Activated effector memory CD4-positive, alpha-beta T cell treated with anti-CD3 and anti-CD28 coated beads, Interleukin-2, amount 50 U/mL, for 16 hours (primary cell): Measurements from ENCODE around the gene ACAD10.

Source experiments
- DNase-seq: peaks from one replicate; pipeline ENCODE4 v3.0.0-alpha.2; 2020

The ACAD10 gene

DNA sequence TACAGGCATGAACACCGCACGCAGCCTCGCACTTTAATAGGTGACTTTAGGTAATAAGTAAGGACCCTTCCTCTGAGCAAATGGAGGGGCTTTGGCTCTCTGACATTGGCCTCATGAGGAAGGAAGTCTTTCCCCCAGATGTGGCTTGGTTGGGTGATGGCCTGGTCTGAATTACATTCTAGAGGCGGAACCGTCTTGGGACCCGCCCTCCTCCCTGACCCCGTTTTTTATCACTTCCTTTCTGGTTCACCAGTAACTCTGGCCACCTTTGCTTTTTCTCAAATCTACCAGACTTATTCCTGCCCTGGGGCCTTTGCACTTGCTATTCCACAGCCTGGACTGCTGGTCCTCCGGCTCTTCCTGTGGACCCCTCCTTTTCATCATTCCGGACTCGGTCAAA lies 94.3 kb downstream of the ACAD10 start:
- no peak for DNase-seq

DNA sequence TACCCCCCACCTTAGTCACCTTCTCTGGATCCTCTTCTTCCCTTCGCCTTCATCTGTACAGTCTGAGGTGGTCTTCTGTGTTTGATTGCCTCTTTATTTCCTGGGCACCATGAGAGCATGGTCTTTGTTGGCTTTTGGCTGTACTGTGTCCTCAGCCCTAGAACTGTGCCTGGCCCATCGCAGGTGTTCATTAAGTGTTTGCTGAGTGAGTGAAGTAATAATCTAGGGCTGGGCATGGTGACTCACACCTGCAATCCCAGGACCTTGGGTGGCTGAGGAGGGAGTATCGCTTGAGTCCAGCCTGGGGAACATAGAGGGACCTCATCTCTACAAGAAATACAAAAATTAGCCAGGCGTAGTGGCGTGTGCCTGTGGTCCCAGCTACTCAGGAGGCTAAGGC lies 94.8 kb downstream of the ACAD10 start:
- no peak for DNase-seq

DNA sequence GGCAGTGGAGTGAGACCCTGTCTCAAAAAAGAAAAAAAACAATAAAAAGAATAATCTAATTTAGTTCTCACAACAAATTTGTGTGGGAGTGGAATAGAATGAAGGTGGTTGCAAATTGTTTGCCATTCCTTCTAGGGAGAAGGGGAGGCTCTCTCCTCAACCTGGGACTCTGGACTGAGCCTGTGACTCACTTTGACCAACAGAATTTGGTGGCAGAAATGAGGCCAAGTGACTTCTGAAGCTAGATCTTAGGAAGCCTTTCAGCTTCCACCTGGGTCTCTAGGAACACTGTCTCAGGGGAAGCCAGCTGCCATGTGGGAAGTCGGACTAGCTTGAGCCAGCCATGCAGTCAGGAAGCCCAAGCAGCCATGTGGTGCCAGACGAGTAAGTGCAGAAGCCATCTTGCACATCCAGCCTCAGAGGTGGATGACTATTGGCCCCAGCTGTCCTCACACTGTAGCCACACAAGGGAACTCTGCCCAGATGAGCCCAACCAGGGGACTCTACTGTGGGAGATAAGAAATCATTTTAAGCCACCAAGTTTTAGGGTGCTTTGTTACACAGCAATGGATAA lies 95.3 kb downstream of the ACAD10 start:
- DNase-seq = no peak

DNA sequence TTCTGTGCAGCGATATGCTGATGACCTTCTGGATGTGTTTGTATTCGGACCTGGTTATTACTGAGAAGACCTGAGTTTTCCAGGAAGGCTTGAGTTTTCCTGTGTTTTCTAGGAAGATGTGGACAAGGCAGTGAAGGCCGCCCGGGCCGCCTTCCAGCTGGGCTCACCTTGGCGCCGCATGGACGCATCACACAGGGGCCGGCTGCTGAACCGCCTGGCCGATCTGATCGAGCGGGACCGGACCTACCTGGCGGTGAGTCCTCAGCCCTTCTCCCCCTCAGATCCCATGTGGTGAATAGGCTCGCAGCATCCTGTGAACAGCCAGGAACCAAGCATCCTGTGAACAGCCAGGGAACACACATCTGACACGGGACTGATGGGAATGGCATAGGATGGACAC lies 97.2 kb downstream of the ACAD10 start:
- DNase-seq = no peak

DNA sequence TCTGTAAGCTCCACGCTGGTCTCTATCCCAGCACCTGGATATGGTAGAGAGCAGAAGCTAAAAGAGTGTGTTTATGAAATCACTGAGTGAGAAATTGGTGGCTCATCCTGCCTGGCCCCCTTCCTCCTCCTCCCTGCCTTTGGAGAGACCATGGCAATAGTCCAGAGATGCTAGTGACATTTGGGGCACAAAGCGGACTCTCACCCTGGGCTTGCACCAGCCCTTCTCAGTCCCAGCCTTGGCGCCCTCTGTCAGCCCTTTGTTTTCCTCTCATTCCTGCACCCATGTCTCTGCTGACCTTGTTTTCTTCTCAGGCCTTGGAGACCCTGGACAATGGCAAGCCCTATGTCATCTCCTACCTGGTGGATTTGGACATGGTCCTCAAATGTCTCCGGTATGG lies 99.1 kb downstream of the ACAD10 start:
- no peak for DNase-seq

DNA sequence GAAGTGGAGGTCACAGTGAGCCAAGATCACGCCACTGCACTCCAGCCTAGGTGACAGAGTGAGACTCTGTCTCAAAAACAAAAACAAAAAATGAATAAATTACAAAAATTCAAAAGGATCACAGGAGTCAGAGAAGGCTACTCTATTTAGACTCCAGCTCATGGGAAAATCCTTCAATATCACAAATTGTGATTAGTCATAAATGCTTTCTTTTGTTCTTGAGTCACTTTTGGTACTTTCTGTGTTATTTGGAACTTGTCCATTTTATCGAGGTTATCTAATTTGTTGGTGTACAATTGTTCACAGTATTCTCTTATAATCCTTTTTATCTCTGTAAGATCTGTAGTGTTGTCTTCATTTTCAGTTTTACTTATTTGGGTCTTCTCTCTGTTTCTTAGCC lies 99.8 kb downstream of the ACAD10 start:
- DNase-seq = no peak

DNA sequence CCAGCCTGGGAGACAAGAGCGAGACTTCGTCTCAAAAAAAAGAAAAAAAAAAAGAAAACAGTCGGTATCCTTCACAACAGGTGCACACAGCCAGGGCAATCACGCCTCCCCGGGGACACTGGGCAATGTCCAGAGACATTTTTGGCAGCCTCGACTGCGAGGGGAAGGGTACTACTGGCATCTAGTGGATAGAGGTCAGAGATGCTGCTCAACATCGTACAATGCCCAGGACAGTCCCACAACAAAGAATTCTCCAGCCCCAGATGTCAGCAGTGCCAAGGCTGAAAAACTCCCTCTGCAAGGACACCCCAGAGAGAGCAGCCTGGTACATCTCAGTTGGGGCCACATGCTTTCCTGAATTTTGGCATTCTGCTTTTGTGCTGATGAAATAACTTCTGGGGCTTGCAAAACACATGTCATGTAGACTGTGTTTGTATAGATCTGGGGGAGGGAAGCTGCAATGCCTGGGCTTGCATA lies 102.4 kb downstream of the ACAD10 start:
- DNase-seq = no peak

DNA sequence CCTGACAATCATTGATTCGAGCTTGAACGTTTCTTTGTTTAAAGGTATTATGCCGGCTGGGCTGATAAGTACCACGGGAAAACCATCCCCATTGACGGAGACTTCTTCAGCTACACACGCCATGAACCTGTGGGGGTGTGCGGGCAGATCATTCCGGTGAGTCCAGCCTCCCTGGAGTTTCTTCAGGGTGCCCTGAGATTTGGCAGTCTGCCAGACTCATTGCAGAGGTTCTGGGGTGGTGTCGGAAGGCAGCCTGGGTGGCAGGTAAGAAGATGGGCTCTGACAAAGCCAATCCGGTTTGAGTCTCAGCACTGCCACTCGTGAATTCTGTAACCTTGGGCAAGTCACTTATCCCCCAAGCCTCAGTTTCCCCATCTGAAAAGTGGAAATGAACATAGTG lies 103.9 kb downstream of the ACAD10 start:
- no peak for DNase-seq

DNA sequence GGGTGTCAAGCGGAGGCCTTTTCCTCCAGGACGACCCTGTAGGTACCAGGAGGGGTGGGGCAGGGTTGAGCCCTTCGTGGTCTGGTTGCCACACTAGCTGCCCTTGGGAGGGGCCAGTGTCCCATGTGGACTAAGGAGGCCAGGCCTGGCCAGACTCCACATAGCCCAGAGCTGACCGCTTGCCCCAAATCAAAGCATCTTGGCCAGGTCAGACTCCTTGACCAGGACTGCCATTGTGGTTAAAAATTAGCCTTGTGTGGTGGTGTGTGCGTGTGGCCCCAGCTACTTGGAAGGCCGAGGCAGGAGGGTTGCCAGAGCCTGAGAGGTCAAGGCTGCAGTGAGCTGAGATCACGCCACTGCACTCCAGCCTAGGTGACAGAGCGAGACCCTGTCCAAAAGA lies 105.7 kb downstream of the ACAD10 start:
- no peak for DNase-seq

DNA sequence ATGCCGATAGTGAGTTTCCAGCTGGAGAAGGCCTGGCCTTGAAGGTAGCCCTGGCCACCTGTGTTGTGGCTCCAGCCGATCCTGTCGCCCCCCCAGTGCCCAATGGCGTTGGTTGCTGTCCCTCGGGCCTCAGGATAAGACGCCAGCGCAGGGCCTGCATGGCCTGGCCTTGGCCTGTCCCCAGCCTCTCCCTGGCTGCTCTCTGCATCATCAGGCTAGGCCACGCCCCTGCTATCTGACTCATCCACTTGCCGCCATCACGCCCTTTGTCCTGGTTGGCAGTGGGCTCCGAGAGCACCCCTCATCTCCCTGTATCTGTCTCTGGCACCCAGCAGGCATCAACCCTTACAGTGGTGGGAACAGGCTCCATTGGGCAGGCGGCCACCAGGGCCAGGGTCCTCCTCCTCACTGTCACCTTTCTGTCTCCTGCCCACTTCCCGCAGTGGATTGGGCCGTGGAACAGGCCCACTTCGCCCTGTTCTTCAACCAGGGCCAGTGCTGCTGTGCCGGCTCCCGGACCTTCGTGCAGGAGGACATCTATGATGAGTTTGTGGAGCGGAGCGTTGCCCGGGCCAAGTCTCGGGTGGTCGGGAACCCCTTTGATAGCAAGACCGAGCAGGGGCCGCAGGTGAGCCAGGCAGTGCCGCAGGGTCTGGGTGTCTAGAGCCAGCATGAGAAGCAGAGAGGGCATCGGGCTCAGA lies 106.5 kb downstream of the ACAD10 start:
- DNase-seq = no peak

DNA sequence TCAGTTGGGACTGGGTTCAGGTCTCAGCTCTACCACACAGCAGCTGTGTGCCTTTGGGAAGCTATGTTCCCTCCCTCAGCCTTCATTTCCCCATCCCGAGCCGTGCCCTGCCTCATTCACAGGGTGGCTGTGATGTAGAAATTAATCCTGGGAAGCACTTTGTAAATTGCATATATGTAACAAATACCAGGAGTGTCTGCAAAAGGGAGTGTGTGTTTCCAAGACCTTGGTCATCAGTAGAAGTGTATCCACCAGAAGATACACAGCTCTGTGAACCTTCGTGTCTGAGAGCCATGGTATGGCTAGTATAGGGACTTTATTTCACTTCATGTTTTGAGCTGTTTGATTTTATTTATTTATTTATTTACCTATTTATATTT lies 107.0 kb downstream of the ACAD10 start:
- DNase-seq = no peak

DNA sequence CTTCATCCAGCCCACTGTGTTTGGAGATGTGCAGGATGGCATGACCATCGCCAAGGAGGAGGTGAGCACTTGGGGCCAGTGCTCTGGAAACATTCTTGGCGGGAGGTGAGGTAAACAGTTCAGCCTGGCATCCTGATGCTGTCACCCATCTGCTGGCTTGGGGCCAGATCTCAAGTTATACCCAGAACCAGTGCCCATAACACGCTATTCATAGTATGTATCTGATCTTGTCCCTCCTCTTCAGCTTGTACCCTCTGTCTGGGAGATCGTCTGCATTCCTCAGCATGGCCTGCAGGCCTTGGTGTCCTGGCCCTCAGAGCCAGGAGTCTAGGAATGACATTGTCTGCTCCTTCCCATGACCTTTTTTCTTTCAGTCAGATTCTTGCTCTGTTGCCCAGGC lies 112.3 kb downstream of the ACAD10 start:
- no peak for DNase-seq

DNA sequence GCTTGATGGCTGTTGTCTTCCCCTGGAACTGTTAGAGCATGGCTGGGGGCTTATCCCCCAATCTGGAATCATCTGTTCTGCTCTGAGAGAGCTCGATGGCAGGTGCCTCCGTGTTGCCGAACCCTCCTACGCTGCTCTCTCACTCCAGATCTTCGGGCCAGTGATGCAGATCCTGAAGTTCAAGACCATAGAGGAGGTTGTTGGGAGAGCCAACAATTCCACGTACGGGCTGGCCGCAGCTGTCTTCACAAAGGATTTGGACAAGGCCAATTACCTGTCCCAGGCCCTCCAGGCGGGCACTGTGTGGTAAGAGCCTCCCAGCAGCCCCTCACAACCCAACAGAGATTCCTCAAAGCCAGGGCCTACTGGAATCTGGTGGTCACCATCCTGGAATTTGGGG lies 113.9 kb downstream of the ACAD10 start:
- no peak for DNase-seq

DNA sequence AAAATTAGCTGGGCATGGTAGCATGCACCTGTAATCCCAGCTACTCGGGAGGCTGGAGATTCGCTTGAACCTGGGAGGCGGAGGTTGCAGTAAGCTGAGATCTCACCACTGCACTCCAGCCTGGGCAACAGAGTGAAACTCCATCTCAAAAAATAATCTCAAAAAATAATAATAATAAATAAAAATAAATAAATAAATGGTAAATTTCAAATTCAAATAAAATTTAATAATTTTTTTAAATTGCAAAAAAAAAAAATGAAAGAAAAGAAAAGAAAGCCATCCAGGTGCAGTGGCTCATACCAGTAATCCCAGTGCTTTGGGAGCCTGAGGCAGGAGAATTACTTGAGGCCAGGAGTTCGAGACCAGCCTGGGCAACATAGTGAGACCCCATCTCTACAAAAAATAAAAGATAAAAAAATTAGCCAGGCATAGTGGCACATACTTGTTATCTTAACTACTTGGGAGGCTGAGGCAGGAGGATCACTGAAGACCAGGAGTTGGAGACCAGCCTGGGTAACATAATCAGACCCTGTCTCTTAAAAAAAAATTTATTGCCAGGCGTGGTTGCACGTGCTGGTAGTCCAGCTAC lies 117.3 kb downstream of the ACAD10 start:
- DNase-seq = no peak

DNA sequence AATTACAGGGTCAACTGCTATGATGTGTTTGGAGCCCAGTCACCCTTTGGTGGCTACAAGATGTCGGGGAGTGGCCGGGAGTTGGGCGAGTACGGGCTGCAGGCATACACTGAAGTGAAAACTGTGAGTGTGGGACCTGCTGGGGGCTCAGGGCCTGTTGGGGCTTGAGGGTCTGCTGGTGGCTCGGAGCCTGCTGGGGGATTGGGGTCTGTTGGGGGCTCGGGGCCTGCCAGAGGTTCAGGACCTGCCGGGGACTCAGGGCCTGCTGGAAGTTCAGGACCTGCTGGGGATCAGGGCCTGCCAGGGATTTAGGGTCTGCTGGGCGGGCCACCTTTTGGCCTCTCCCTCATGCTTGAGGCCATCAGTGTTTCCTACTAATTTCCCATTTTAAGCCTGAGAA lies 118.0 kb downstream of the ACAD10 start:
- no peak for DNase-seq

DNA sequence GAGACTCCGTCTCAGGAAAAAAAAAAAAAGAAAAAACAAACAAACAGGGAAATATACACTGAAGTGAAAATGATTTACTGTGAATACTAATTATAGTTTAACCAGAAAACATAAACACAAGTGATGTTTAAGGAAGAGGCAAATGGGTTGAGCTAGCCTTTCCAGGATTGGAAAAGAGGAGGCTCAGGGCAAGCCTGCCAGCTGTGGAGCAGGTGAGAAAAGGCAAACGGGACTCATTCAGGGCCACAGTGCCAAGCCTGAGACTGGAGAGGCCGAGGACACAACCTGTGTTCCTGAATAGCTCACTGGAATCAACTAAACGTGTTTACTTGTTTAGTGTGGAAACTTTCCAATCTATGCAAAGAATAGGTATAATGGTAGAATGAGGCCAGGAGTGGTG lies 120.5 kb downstream of the ACAD10 start:
- no peak for DNase-seq
